Activated B cell treated with CpG ODN at 0.5 μM for 24 hours (primary cell): ENCODE results near the gene CASZ1. TPM values are rescaled to one million over a fixed set of nuclear protein-coding genes. Genes with fewer than 3 reads are reported as not detected.

ENCODE experiments used
- ATAC-seq: fragments of 200-7000 bp; cut with Tn5 transposase; one replicate; pipeline ENCODE4 v1.10.0; 2021; ENCODE audit warnings: low read depth, mild to moderate bottlenecking, moderate library complexity
- CTCF ChIA-PET: fragments of 350-600 bp; sonication (Branson Sonifier 250); formaldehyde crosslinking; loops from one replicate; lab custom pipeline; 2021; ENCODE audit warnings: antibody characterized with exemption; lab: Charles Lee
- POLR2A ChIA-PET: fragments of 350-600 bp; sonication (Branson Sonifier 250); formaldehyde crosslinking; loops from one replicate; lab custom pipeline; 2021; ENCODE audit warnings: antibody characterized with exemption; lab: Charles Lee
- DNase-seq: peaks from one replicate; pipeline ENCODE4 v3.0.0; 2022
- H3K27ac Mint-ChIP-seq: one replicate; pipeline ENCODE4 v1.8.0; 2020; ENCODE audit warnings: mixed read lengths
- H3K27me3 Mint-ChIP-seq: one replicate; pipeline ENCODE4 v1.8.0; 2021; ENCODE audit warnings: mixed read lengths
- H3K36me3 Mint-ChIP-seq: one replicate; pipeline ENCODE4 v1.8.0; 2021; ENCODE audit warnings: low read depth, mixed read lengths
- H3K4me1 Mint-ChIP-seq: one replicate; pipeline ENCODE4 v1.8.0; 2021; ENCODE audit warnings: mixed read lengths
- H3K4me3 Mint-ChIP-seq: one replicate; pipeline ENCODE4 v1.8.0; 2020; ENCODE audit warnings: mild to moderate bottlenecking, mixed read lengths
- H3K9me3 Mint-ChIP-seq: one replicate; pipeline ENCODE4 v1.8.0; 2020; ENCODE audit warnings: mixed read lengths
- CTCF ChIP-seq: fragments of 200-600 bp; IDR thresholded peaks from one replicate; pipeline ENCODE4 v1.8.0; 2022; ENCODE audit warnings: antibody characterized with exemption, mild to moderate bottlenecking
- intact Hi-C: fragments of 100-400 bp; cut with micrococcal nuclease; formaldehyde crosslinking; loops from one replicate; pipeline ENCODE4 v1.15.1; 2024
- total RNA-seq: library from RNA; stranded (reverse); gene quantifications from 2 replicates; pipeline ENCODE4 v1.2.3, GENCODE V29; 2022

The CASZ1 gene
- total RNA-seq, 1 donor from 2014 or later, result 35.6 TPM

GRCh38 chr1:10596780-10597179, 199.7 kb downstream of the CASZ1 start:
- Mint-ChIP-seq H3K36me3 (peaks cover 17% of the 10 kb centered on the region), H3K9me3 (no peaks in the 10 kb centered on the region), H3K4me3 (no peak overlapping the region), H3K27me3 (no peaks in the 10 kb centered on the region), H3K27ac (no peak overlapping the region), H3K4me1 (peaks cover 6% of the 10 kb centered on the region)
- DNase-seq (no peak), ATAC-seq (no peak)
- TF ChIP-seq CTCF, result no peak
- CTCF ChIA-PET, result no interaction called here
- POLR2A ChIA-PET, result no interaction called here
- intact Hi-C loops, result no loop called here

DNA sequence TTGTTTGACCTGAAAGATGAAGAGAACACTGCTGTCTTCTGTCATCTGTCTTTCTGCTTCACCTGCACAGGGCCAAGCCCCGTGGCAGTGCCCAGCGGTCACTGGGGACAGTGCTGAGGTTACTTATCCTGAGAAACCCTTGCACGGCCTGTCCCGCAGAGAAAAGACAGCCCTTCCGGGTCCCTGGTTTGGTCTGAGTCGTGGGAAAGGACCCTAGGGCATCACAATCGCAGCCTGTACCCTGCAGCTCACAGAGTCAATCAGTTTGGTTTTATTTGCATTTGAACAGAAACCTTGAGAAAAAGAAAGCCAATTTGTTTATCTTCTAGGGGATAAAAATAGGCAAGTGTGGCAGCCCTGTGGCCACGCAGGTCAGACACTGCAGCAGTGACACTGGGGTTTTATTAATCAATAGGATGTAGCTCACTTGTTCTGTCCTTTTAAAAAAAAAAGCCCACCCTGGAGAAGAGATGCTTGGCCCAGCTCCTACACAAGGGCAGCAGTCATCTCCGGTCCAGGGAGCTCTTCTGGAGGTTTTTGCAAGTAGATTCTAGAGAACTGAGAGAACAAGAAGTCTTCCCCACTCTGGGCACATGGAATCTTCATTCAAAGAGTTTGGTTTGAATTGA, 201.7 kb downstream of the CASZ1 start:
- Mint-ChIP-seq H3K4me1 (peaks cover 6% of the 10 kb centered on the region), H3K9me3 (no peaks in the 10 kb centered on the region), H3K4me3 (no peak overlapping the region), H3K27ac (no peak overlapping the region), H3K36me3 (peaks cover 16% of the 10 kb centered on the region), H3K27me3 (no peaks in the 10 kb centered on the region)
- no peak for TF ChIP-seq CTCF
- intact Hi-C loops, result no loop called here
- POLR2A ChIA-PET, result no interaction called here
- ATAC-seq (no peak), DNase-seq (no peak)
- CTCF ChIA-PET, result no interaction called here

DNA sequence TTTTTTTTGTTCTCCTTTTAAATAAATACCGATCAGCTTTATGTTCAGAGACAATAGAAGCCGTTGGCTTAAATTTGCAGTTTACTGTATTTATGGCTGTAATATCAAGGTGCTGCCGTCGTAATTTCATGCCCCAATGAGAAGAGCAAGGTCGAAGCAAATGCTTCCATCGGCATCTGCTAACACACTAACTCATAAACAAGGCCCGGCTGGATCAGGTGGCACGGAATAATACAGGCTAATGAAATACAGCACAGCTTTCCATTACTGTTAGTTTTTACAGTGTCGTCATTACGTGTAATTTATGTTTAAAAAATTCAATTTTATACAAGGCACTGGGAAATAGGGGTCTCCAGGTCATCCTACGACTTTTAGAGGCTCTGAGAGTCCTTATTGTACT, 202.7 kb downstream of the CASZ1 start:
- Mint-ChIP-seq H3K27ac (no peak overlapping the region), H3K4me3 (no peak overlapping the region), H3K36me3 (peaks cover 7% of the 10 kb centered on the region), H3K4me1 (peaks cover 6% of the 10 kb centered on the region), H3K9me3 (no peaks in the 10 kb centered on the region), H3K27me3 (no peaks in the 10 kb centered on the region)
- DNase-seq, result no peak
- TF ChIP-seq CTCF, result no peak
- ATAC-seq, result no peak
- ChIA-PET CTCF (no interaction called here), POLR2A (no interaction called here)
- intact Hi-C loops, result no loop called here

DNA sequence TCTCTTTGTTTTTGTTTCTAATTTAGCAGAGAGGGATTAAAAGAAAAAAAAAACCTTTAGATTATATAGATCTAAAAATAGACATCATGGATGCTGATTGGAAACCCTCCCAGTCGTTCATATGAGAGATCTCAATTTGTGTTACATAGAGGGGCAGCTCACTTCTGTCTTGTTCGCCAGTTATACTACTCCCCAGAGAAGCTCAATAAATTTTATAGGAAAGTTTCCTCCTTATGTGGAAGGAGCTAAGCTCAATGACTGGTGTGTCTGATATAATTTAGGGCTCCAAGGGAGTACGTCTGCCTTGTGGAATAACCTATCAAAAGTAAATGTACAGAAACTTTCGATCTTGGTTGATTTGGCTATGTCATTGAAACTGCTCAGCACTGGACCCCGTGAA, 204.1 kb downstream of the CASZ1 start:
- H3K27me3 Mint-ChIP-seq, result no peaks in the 10 kb centered on the region
- H3K9me3 Mint-ChIP-seq, result no peaks in the 10 kb centered on the region
- peaks cover 1% of the 10 kb centered on the region for H3K36me3 Mint-ChIP-seq
- ATAC-seq (no peak), DNase-seq (no peak)
- ChIA-PET POLR2A (no interaction called here), CTCF (no interaction called here)
- intact Hi-C loops, result no loop called here
- no peak for TF ChIP-seq CTCF
- no peak overlapping the region for H3K27ac Mint-ChIP-seq
- peaks cover 6% of the 10 kb centered on the region for H3K4me1 Mint-ChIP-seq
- no peak overlapping the region for H3K4me3 Mint-ChIP-seq

GRCh38 chr1:10591010-10591409, 205.4 kb downstream of the CASZ1 start:
- Mint-ChIP-seq H3K36me3 (peaks cover 1% of the 10 kb centered on the region), H3K4me3 (no peak overlapping the region), H3K4me1 (peaks cover 6% of the 10 kb centered on the region), H3K27ac (no peak overlapping the region), H3K9me3 (no peaks in the 10 kb centered on the region), H3K27me3 (no peaks in the 10 kb centered on the region)
- POLR2A ChIA-PET, result no interaction called here
- no peak for TF ChIP-seq CTCF
- DNase-seq (no peak), ATAC-seq (no peak)
- intact Hi-C loops, result no loop called here
- CTCF ChIA-PET, result no interaction called here
